NCI-H774 (cell line): Measurements from ENCODE around the gene UGT1A7.

Experiments used
- DNase-seq: peaks from one replicate; lab custom pipeline; 2025; lab: John Stamatoyannopoulos, UW

The UGT1A7 gene

DNA sequence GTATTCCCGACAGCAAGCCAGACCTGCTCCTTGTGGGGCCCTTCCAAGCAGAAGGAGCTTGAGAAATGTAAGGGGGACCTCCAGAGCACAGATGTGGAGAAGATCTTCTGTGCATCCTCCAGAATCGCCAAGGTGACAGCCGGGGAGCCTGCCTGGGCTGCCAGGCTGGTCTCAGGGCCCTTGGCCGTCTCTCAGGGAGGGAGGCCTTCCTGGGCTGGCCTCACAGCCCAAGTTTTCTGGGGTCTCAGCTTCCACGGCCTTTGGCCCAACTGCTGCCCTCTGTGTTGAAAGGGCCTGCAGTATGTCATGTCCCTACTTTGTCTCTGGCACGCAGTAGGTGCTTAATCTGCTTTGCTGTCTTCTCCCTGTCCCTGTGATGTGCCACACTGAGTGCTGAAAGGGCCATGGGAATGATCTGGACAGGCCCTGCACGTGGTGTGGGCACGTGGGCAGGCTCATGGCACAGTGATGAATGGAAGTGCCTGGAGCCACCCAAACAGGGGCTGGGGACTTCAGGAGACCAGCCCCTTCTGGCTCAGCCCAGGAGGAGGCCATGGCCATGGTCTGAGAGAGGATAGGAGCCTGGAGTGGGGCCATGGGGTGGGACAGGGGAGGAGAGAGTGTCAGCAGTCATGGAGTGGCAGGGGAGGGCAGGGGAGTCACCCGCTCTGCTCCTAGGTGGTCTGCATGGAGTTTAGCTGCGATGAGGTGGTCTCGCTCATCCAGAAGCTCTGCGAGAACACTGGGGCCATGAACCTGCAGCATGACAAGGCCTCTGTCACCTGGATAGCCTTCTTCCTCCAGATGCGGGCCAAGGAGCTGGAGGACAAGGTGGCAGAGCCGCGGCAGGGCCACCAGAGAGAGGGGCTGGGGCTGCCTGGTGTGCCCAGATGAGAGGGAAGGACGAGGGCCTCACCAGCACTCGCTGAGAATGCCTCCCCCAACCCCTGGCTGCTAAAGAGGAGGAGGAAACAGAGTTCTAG, 137.2 kb downstream of the UGT1A7 start:
- no peak for DNase-seq

DNA sequence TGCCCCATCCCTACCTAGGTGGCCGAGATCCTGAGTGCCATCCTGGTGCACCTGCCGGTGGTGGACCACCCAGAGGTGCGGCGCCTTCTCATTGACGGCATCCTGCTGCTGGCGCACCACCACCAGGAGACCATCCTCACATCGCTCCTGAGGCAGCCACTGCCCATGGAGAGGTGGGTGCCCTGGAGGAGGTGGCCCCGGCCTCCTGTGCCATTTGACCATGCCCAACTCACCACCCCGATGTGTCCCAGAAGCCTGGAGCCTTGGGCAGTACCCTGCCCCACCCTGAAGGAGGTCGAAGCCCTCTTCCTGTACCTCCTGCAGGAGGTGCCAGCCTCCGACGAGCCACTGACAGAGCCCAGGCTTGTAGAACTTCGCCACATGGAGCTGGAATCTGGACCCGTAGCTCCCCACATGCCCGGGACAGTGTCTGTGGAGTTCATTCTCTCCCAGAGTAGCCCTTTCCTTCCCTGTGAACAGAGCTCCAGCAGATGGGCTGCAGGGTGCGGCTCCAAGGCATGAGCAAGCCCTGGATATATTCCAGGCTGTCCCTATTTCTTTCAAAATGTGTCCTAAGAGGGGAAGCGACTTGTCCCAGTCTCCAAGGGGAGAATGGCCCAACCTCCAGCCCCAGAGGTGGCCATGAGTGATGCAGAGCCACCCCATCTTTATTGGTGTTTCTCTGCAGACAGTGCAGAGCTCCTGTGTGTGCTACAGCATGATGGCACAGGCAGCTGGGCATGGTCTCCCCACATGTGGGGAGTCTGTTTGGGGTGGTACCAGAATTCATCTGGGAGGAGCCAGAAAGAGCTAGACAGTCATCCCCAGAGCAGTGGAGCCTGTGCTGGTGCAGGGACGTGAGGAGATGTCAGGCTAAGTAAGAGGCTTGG, 138.4 kb downstream of the UGT1A7 start:
- no peak for DNase-seq

DNA sequence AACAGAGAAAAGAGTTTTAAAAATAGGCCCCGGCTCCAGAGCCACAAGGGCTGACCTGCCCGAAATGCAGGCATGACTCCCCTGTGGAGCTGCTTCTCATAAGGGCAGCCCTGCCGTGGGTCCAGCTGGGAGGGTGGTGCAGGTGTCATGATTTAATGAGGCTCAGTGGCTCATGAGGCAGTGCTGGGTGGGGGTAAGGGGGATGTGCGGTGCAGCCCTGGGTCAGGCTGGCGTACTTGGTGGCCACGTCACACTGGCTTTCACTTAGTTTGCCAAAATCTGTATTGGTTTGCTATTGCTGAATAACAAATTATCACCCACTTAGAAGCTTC, 139.0 kb downstream of the UGT1A7 start:
- DNase-seq = no peak

GRCh38 chr2:233821196-233821595, 139.5 kb downstream of the UGT1A7 start:
- no peak for DNase-seq

DNA sequence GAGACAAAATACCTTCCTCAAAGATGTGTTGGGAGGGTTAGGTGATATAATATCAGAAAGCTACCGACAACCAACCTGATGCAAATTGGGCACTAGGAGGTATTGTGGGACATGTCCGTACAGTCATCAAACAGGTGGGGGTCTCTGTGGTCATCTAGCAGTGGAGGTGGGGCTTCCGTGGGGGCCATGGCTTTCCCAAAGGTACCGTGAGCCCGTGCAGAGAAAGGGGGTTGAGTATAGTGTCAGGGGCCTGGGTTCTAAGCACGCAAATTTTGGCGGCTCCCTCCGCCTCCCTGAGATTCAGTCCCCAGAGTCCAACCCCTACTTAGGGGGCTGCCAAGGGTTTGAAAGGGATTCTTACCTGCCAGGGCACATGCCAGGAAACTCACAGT, 140.0 kb downstream of the UGT1A7 start:
- no peak for DNase-seq

- DNase-seq = no peak
These were observed 140.5 kb downstream of the UGT1A7 start for GRCh38 chr2:233822101-233822771.
